Neural progenitor cell (in vitro differentiated cells): Measurements from ENCODE around the gene HILPDA.

Experiments
- CTCF ChIP-seq: fragments of 200-600 bp; sonication (generic); IDR thresholded peaks from 2 replicates; pipeline ENCODE4 v1.5.1; 2017; ENCODE audit warnings: antibody characterized with exemption, mild to moderate bottlenecking
- EZH2 ChIP-seq: fragments of 200-600 bp; sonication (generic); IDR thresholded peaks from 2 replicates; pipeline ENCODE4 v1.6.1; 2017; ENCODE audit warnings: antibody characterized with exemption, mild to moderate bottlenecking, moderate library complexity
- EZH2phosphoT487 ChIP-seq: fragments of 200-600 bp; sonication (generic); IDR thresholded peaks from 2 replicates; pipeline ENCODE4 v1.6.1; 2017; ENCODE audit warnings: antibody characterized with exemption

- no peak for TF ChIP-seq CTCF
- TF ChIP-seq EZH2: no peak
- no peak for TF ChIP-seq EZH2phosphoT487
Measured at GRCh38 chr7:128437426-128438332, 18.0 kb upstream of the HILPDA start.
